ENCODE results near the gene AKAP6.
"Not testable (repeated sequence)": the region's sequence is repeated elsewhere in the genome, so short reads cannot be mapped to it uniquely, and the experiment has no call there.

Gene AKAP6

DNA sequence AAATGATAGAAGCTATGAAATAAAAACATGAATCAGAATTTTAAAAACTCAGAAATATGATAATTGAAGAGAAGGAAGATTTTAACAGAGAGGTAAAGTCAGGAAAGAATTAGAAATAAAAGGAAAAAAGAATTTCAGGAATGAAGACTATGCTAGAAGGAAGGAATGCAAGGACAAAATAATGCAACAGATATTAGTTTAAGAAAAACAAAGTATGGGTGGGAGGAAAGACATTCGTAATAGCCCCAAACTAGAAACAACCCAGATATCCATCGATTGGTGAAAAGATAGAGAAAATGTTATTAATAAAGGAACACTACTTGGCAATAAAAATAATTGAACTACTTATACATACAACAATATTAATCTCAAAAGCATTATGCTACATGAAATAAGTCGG, 129.6 kb downstream of the AKAP6 start:
- no peak for DNase-seq
- intact Hi-C loops (cut with DNase I): no loop called here

DNA sequence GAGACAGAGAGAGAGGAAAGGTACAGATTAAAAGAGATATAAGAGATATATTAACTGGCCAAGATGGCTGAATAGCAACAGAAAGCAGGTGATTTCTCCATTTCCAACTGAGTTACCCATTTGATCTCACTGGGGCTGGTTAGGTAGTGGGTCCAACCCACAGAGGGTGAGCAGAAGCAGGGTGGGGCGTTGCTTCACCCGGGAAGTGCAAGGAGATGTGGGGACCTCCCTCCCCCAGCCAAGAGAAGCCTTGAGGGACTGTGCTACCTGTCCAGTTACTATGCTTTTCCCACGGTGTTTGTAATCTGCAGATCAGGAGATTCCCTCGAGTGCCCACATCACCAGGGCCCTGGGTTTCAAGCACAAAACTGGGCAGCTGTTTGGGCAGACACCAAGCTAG, 131.2 kb downstream of the AKAP6 start:
- intact Hi-C loops (cut with DNase I): no loop called here

GRCh38 chr14:32462553-32462952, 133.5 kb downstream of the AKAP6 start:
- DNase-seq; intact Hi-C loops (cut with DNase I): not testable (repeated sequence)

More for the DNA sequence above, 131.2 kb downstream of the AKAP6 start:
- DNase-seq: no peak

- DNase-seq: peak in 1 of 42 donors; percentile 40
- intact Hi-C loops (cut with DNase I): loop anchor here (5.0 kb wide), 1 partner anchor 392 kb away; the partner anchor contains the start of gene ARHGAP5
Measured at GRCh38 chr14:32468955-32469354, 139.9 kb downstream of the AKAP6 start.

- DNase-seq: no peak
- intact Hi-C loops (cut with DNase I): loop anchor here (5.0 kb wide), 2 partner anchors 43 to 392 kb away; partner anchors contain the start of gene ARHGAP5
Measured at GRCh38 chr14:32469388-32470160, 140.5 kb downstream of the AKAP6 start.

- intact Hi-C loops (cut with DNase I): loop anchor here (5.0 kb wide), 1 partner anchor 42 kb away; no protein-coding TSS in a partner anchor
- peak in 17 of 42 donors; percentile 6 to 72 (median 48) for DNase-seq
Measured at GRCh38 chr14:32470161-32470715, 141.1 kb downstream of the AKAP6 start.

DNA sequence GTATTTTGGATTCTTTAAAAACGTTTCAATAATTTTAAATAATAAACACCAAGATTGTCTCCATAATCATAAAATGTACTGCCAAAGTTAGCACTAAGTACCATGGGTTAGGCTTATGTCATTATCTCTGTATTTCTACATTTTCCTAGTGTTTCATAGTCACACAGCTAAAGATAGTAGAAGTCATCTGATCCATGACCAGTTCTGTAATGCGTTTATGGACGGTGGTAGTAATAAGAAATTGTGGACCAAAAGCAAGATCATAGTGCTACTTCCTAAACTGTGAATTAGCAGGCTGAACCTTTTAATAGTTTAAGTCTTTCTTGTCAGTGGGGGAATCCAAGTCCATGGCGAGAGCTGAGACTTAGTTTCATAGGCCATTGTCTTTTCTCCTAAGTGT, 142.1 kb downstream of the AKAP6 start:
- intact Hi-C loops (cut with DNase I): loop anchor here (5.0 kb wide), 1 partner anchor 41 kb away; no protein-coding TSS in a partner anchor

DNA sequence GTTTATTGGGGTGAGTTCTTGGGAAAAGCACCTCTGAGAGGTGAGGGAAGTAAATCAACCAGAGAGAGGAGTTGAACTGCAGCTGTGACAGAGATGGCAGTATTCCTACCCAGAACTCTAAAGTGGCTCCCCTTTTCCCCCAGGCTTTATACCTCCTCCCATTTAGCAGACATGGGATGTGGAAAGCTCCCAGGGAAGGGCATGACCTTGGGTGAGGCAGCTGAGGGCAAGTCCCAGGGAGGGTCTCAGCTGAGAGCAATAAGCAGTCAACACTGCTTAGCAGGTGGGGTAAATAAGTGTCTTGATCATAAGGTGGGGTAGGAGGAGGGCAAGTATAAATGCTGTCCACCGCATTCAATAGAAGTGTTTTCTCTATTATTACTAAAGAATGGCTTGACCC, 143.0 kb downstream of the AKAP6 start:
- intact Hi-C loops (cut with DNase I): loop anchor here (5.0 kb wide), 1 partner anchor 40 kb away; no protein-coding TSS in a partner anchor
- no peak for DNase-seq

More for the DNA sequence above, 142.1 kb downstream of the AKAP6 start:
- no peak for DNase-seq

GRCh38 chr14:32472512-32473463, 143.7 kb downstream of the AKAP6 start:
- peak; percentile 16 to 88 (median 72) for DNase-seq
- intact Hi-C loops (cut with DNase I): loop anchor here (5.0 kb wide), 1 partner anchor 40 kb away; no protein-coding TSS in a partner anchor

GRCh38 chr14:32473464-32473855, 144.4 kb downstream of the AKAP6 start:
- peak in 3 of 42 donors; percentile 38 to 64 (median 44) for DNase-seq
- intact Hi-C loops (cut with DNase I): loop anchor here (5.0 kb wide), 1 partner anchor 39 kb away; no protein-coding TSS in a partner anchor

DNA sequence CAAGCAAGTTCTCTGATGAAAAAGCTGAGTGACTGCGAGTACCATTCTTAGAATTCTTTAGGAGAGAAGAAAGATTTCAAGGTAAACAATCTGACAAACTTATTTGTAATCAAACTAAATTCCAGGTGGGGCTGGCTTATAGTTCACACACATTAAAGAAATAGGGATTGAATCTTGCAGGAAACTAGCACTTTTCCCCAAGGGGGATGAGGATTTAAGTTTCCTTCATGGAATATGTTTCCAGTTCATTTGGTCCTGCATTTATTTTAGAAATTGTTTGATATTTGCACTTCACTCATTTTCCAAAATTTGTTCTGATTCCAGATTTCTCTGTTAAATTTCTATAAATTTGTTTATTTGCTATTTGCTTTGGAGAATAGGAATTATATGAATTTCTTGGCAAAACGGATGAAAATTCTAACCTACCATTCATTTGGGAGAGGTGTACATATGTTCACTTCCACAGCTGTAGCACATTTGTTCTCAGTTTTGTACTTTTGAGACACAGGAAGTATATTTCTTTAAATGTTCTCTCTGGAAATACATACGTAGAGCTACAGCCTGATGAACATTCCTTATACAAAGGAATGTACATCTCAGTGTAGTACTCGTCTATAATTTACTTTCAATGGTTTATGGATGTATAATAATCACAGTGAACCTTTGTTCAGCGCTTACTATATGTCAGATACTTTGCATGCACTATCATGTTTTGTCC, 145.5 kb downstream of the AKAP6 start:
- intact Hi-C loops (cut with DNase I): loop anchor here (5.0 kb wide), 1 partner anchor 38 kb away; no protein-coding TSS in a partner anchor
- DNase-seq: no peak

- intact Hi-C loops (cut with DNase I): no loop called here
- DNase-seq: no peak
Measured at GRCh38 chr14:32476532-32476931, 147.4 kb downstream of the AKAP6 start.

DNA sequence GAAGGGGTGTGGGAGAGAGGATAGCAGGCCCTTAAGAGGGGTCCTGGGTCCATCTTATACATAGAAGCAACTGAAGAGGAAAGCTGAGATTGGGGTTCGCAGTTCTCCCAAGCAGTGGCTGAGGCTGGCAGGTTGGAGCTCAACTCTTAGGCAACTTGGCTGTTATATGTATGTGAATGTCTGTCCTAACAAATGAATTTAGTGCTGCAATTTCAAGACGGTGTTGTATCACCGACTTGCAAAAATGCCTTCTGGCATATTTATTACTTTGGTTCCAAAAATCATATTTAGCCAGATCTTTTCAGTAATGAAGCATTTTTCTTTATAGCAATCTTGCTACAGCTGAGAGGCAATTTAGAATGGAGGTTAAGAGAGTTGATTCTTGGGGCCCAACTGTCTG, 148.3 kb downstream of the AKAP6 start:
- no peak for DNase-seq
- intact Hi-C loops (cut with DNase I): no loop called here

GRCh38 chr14:32478050-32478449, 149.0 kb downstream of the AKAP6 start:
- no peak for DNase-seq
- intact Hi-C loops (cut with DNase I): no loop called here

DNA sequence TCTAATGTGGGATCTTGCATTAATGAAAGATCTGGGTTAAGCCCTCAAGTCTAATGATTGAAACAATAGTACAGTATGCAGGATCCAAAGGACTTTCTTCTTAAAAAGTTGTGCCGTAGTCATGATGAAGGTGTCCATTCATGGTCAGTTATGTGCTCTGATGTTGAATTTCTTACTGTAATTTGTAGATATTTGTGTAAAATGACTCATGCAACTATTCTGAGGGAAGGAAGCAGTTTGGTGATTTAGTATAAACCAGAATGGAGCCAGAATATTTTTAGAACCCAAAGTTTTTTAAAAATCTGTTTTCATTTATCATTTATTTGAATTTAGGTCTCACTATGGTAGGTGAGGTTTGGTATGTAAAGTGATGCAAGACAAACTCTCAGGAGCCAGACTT, 151.2 kb downstream of the AKAP6 start:
- intact Hi-C loops (cut with DNase I): no loop called here
- DNase-seq: no peak

DNA sequence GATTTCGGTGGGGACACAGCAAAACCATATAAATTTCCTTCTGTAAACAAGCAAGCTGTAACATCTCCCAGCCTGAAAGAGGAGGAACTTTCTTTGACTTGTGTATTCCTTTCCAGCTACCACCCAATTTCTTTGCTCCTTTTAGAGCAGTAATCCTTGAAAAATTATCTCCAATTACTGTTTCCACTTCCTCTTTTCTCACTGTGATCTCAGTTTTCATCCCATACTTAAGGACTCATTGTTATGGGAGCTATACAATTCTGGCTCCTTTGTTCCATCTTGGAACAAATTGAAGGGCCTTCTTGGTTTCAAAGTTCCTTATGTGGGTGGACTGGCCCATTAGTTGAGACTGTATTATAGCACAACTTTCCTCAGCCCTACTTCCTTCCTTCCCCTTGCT, 152.6 kb downstream of the AKAP6 start:
- intact Hi-C loops (cut with DNase I): no loop called here
- no peak for DNase-seq

DNA sequence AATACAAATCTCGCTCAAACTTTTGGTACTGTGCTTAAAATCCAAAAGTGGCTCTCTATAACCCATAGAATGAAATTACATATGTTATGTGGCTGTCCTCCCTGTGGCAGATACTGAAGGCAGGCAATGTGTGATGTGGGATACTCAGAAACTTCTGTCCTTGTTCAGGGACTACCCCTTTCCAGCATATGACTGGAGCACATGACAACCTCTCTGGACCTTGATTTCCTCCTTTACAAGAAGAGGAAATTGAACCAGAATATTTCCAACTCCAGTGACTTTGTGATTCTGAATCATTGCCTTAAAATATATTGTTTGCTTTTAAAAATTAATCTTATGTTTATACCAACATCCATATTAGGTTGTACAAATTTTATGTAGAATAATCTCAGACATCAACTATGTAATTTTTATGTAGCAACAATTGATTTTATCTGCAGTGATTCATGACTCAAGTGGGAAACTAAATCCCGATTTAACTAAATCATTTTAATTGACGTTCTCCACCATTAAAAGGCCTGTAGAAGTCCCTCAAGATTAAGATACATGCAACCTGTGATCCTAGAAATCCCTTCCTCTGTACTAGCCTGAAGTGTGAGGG, 162.4 kb downstream of the AKAP6 start:
- intact Hi-C loops (cut with DNase I): no loop called here
- no peak for DNase-seq

- intact Hi-C loops (cut with DNase I): no loop called here
Measured at GRCh38 chr14:32492457-32492856, 163.4 kb downstream of the AKAP6 start.

More at GRCh38 chr14:32492457-32492856, 163.4 kb downstream of the AKAP6 start:
- DNase-seq: no peak

Data from head of caudate nucleus (tissue), 42 donors.